Rectal smooth muscle tissue (tissue), 1 donor: ENCODE measurements around the gene LOXHD1.

Source experiments
- H3K27ac ChIP-seq: one replicate; pipeline ENCODE4 v1.7.0; 2013; ENCODE audit warnings: low read depth, low read length, inconsistent platforms
- H3K27me3 ChIP-seq: one replicate; pipeline ENCODE4 v1.7.0; 2013; ENCODE audit warnings: low read length; ENCODE audit not compliant: control insufficient read depth, insufficient read depth
- H3K36me3 ChIP-seq: one replicate; pipeline ENCODE4 v1.7.0; 2013; ENCODE audit warnings: low read length; ENCODE audit not compliant: control insufficient read depth, insufficient read depth
- H3K4me1 ChIP-seq: one replicate; pipeline ENCODE4 v1.7.0; 2013; ENCODE audit warnings: low read length; ENCODE audit not compliant: control insufficient read depth, insufficient read depth
- H3K4me3 ChIP-seq: one replicate; pipeline ENCODE4 v1.7.0; 2013; ENCODE audit warnings: low read length
- H3K9ac ChIP-seq: one replicate; pipeline ENCODE4 v1.7.0; 2013; ENCODE audit warnings: low read length

LOXHD1 gene

GRCh38 chr18:46577546-46577945 is 79.5 kb downstream of the LOXHD1 start:
- Histone ChIP-seq H3K36me3 (no peaks in the 10 kb centered on the region), H3K4me1 (no peaks in the 10 kb centered on the region), H3K27ac (no peak overlapping the region), H3K9ac (no peak overlapping the region), H3K4me3 (no peak overlapping the region), H3K27me3 (no peaks in the 10 kb centered on the region)

DNA sequence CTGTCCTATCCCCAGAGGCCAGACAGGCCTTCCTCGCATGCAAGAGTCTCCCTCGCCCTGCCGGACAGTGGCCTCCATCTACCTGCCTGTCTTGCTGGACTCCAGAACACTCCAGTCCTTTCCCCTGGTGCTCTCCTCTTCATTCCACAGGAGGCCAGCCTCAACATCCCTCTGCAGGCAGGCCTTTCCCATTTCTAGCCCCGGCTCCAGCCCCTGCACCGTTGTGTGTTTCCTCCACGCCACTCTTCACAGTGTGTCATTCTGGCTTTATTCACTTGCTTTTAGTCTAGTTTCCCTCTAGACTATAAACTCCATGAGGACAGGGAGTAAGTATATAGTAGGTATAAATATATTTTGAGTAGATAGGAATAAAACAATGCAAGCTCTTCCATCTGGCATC is 81.2 kb downstream of the LOXHD1 start:
- H3K36me3 ChIP-seq = no peaks in the 10 kb centered on the region
- no peak overlapping the region for H3K27ac ChIP-seq
- H3K27me3 ChIP-seq = no peaks in the 10 kb centered on the region
- H3K4me3 ChIP-seq = no peak overlapping the region
- no peaks in the 10 kb centered on the region for H3K4me1 ChIP-seq
- H3K9ac ChIP-seq = no peak overlapping the region

DNA sequence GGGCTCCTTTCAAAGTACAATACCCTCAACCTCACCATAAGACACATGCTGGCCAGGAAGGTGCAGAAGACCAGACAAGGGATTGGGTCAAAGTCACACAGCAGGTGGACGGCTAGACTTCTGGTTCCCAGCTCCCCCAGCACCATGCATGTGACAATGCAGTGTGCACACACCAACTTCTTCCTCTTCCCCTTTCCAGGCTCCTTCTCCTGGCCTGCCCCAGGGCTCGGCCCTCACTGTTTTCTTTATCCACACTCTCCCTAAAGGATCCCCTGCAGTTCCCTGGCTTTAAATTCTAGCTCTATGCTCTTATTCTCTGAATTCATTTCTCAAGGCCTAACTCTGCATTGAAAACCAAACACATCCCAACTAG is 82.3 kb downstream of the LOXHD1 start:
- Histone ChIP-seq H3K27me3 (no peaks in the 10 kb centered on the region), H3K36me3 (no peaks in the 10 kb centered on the region), H3K27ac (no peak overlapping the region), H3K4me1 (no peaks in the 10 kb centered on the region), H3K9ac (no peak overlapping the region), H3K4me3 (no peak overlapping the region)

DNA sequence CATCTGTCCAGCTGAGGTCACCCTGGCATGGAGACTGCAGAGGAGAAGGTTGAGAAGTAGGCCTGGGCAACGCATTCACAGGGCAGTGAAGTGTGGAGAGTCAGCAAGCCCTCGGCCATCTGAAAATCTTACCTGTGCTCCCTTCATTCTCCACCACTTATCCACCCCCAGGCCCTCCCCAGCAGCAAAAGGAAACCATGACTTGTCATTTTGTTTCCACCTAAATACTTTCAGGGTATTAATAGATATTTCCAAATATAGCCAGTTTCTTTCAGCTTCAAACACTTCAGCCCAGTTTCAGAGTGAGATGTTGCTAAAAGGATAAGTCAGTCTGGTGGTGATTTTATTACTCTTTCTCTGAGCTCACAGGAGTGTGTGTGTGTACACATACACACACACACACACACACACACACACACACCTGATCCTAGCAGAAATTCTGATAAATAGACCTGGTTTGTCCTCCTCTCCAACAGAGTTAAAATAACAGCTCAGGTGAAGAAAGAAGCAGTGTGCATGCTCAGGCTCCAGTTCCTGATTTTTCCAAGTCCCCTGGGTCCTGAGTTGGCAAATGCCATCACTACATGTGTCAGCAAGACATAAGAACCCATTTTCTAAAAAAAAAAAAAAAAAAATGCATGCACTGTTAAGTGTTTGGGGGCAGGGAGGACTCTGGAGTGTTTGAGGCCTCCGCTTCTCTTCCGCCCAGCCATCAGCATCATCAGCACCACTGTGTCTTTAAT is 82.8 kb downstream of the LOXHD1 start:
- no peak overlapping the region for H3K27ac ChIP-seq
- no peak overlapping the region for H3K9ac ChIP-seq
- no peaks in the 10 kb centered on the region for H3K27me3 ChIP-seq
- no peaks in the 10 kb centered on the region for H3K4me1 ChIP-seq
- H3K4me3 ChIP-seq = no peak overlapping the region
- no peaks in the 10 kb centered on the region for H3K36me3 ChIP-seq

GRCh38 chr18:46573156-46573555 is 83.9 kb downstream of the LOXHD1 start:
- Histone ChIP-seq H3K4me1 (no peaks in the 10 kb centered on the region), H3K4me3 (no peak overlapping the region), H3K9ac (no peak overlapping the region), H3K27ac (no peak overlapping the region), H3K27me3 (no peaks in the 10 kb centered on the region), H3K36me3 (no peaks in the 10 kb centered on the region)

DNA sequence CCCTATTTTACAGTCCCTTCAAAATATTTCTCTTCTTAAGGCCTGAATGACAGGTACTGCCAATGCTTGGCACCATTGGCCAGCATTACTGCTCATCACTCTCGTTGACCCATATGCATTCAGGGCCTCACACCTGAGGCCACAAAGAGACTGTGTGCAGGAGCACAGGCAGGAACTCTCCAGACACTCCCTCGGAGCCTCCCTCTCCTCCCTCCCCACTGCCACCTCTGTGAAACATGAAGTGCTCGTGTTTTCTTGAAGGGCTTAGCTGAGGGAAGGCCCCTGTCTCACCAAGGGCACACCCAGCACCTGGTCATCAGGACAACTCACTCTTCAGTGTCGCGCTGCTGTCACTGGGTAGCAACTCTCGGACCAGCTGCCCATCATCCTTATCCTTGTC is 85.3 kb downstream of the LOXHD1 start:
- no peaks in the 10 kb centered on the region for H3K4me1 ChIP-seq
- H3K9ac ChIP-seq = no peak overlapping the region
- no peaks in the 10 kb centered on the region for H3K27me3 ChIP-seq
- H3K27ac ChIP-seq = no peak overlapping the region
- no peaks in the 10 kb centered on the region for H3K36me3 ChIP-seq
- no peak overlapping the region for H3K4me3 ChIP-seq

GRCh38 chr18:46570666-46571065 is 86.4 kb downstream of the LOXHD1 start:
- Histone ChIP-seq H3K4me3 (no peak overlapping the region), H3K27ac (no peak overlapping the region), H3K36me3 (no peaks in the 10 kb centered on the region), H3K4me1 (no peaks in the 10 kb centered on the region), H3K27me3 (no peaks in the 10 kb centered on the region), H3K9ac (no peak overlapping the region)

DNA sequence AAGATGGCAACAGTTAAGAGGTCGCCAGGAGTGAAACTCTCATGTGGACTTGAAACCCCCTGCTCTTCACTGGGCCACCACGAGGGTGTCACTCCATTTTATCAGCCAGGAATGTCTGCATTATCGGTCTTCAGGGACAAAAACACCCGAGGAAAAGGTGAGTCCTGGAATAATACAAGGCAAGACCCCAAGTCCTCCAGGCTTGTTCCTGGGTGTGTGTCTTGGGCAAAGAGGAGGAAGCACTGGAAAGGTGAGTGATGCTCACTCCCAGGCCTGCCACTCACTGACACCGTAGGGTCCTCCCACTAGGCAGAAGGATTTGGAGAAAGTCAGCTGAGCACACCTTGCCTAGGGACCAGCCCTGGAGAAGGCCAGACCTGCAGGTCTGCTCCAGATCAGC is 86.9 kb downstream of the LOXHD1 start:
- Histone ChIP-seq H3K36me3 (no peaks in the 10 kb centered on the region), H3K9ac (no peak overlapping the region), H3K27ac (no peak overlapping the region), H3K27me3 (no peaks in the 10 kb centered on the region), H3K4me3 (no peak overlapping the region), H3K4me1 (no peaks in the 10 kb centered on the region)

DNA sequence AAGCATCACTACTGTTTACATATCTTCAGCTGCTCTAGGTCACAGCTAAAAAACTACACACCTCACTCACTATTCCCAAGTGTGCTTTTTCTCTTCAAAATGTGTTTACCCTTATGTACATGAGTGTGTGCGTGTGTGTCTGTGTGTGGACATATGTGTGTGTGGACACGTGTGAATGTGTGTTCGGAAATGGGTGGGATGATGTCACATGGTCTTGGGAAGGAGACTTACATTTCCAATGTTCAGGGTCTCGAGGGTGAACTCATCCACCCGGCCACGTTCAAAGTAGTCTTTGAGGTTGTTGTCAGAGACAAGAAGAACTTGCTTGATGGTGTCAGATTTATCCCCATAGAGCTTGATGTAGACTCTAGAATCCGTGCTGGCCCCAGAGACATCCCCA is 87.8 kb downstream of the LOXHD1 start:
- no peak overlapping the region for H3K27ac ChIP-seq
- no peak overlapping the region for H3K9ac ChIP-seq
- no peaks in the 10 kb centered on the region for H3K27me3 ChIP-seq
- H3K4me1 ChIP-seq = no peaks in the 10 kb centered on the region
- H3K4me3 ChIP-seq = no peak overlapping the region
- no peaks in the 10 kb centered on the region for H3K36me3 ChIP-seq

DNA sequence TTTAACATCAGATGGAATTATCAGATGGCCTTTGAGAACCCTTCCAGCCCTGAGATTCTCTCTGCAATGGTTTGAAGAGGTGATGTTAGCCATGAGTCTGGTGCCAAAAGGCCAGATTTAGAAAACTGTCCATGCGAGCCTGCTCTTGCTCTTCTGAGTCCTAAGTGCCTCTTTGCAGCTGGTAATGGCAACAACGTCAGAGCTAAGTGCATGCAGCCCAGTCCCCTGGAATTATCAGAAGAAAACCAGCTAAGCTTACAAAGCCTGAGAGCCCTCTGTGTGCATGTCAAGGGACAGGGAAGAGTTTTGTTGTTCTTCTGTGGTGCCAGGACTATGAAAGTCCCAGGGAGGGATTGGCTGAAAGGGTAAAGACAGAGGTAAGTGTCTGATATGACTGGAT is 89.8 kb downstream of the LOXHD1 start:
- Histone ChIP-seq H3K27me3 (no peaks in the 10 kb centered on the region), H3K36me3 (no peaks in the 10 kb centered on the region), H3K4me1 (no peaks in the 10 kb centered on the region), H3K9ac (no peak overlapping the region), H3K27ac (no peak overlapping the region), H3K4me3 (no peak overlapping the region)

DNA sequence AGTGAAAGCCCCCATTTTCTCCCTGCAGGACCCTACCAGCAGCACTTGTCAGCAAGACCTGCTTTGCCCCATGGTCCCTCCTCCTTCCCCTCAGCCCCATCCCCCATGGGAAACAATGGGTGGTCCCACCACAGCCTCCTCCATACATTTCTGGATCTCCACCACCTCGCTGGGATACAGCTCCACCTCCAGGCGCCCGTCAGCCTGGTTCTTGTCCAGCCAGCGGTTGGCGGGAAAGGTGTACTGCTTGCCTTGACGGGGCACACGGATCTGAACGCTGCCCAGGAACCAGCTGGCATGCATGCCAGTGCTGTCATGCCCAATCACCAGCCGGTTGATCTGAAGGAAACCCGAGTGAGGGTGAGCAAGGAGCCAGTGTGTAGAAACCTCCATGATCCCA is 90.9 kb downstream of the LOXHD1 start:
- H3K4me3 ChIP-seq = no peak overlapping the region
- H3K27ac ChIP-seq = no peak overlapping the region
- H3K36me3 ChIP-seq = no peaks in the 10 kb centered on the region
- no peaks in the 10 kb centered on the region for H3K27me3 ChIP-seq
- H3K4me1 ChIP-seq = no peaks in the 10 kb centered on the region
- no peak overlapping the region for H3K9ac ChIP-seq

DNA sequence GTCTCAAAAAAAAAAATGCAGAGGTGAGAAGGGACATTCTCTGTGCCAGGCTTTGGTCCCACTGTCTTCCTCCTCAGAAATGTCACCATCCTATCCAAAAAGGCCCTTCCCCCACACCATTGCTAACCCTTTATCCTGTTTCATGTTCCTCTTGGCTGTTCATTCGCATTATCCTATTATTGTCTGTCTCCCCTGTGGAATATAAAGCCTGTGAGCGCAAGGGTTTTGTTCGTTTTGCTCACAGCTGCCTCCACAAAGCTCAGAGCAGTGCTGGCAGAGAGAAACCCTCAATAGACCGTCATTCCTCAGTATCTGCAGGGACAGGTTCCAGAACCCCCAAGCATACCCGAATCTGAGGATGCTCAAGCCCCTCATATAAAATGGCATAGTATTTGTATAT is 91.8 kb downstream of the LOXHD1 start:
- no peak overlapping the region for H3K9ac ChIP-seq
- H3K4me1 ChIP-seq = no peaks in the 10 kb centered on the region
- H3K27me3 ChIP-seq = no peaks in the 10 kb centered on the region
- H3K27ac ChIP-seq = no peak overlapping the region
- H3K36me3 ChIP-seq = no peaks in the 10 kb centered on the region
- no peak overlapping the region for H3K4me3 ChIP-seq

DNA sequence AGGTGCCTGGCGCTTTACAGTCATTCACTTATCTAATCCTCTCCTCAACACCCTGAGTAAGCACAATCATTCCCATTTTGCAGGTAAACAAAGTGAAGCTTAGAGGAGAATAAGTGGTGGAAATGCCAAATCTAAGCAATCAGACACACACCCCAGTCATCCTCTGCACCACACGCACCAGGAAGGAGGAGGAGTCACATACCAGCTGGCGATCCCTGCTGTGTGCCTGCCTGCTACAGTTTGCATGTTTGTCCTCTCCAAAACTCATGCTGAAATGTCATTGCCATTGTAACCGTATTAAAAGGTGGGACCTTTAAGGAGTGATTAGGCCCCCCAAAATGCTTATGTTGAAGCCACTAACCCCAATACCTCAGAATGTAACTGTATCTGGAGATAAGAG is 93.7 kb downstream of the LOXHD1 start:
- Histone ChIP-seq H3K27me3 (no peaks in the 10 kb centered on the region), H3K9ac (no peak overlapping the region), H3K36me3 (no peaks in the 10 kb centered on the region), H3K4me1 (no peaks in the 10 kb centered on the region), H3K4me3 (no peak overlapping the region), H3K27ac (no peak overlapping the region)
